GM23338 (cell line): ENCODE data around the gene SFTPB. TPM values are rescaled to one million over a fixed set of nuclear protein-coding genes. Genes with fewer than 3 reads are reported as not detected.

Experiments used
- ATAC-seq: fragments of 200-7000 bp; cut with Tn5 transposase; 3 replicates; pipeline ENCODE4 v1.9.1; 2020
- DNase-seq: peaks from one replicate; pipeline ENCODE4 v3.0.0-alpha.2; 2015; ENCODE audit warnings: low spot score
- H2AFZ ChIP-seq: fragments of 200-600 bp; sonication (generic); 2 replicates; pipeline ENCODE4 v1.8.0; 2016; ENCODE audit warnings: antibody characterized with exemption, mild to moderate bottlenecking, moderate library complexity
- H3F3A ChIP-seq: fragments of 200-600 bp; sonication (generic); replicated peaks from 2 replicates; pipeline ENCODE4 v1.8.0; 2017; ENCODE audit warnings: antibody characterized with exemption, mixed run types, low read depth
- H3K27ac ChIP-seq: fragments of 200-600 bp; sonication (generic); 2 replicates; pipeline ENCODE4 v1.6.1; 2016; ENCODE audit warnings: low read depth
- H3K27me3 ChIP-seq: fragments of 200-600 bp; sonication (generic); 2 replicates; pipeline ENCODE4 v1.8.0; 2016; ENCODE audit warnings: mild to moderate bottlenecking, mixed run types, moderate library complexity; ENCODE audit not compliant: insufficient read depth
- H3K36me3 ChIP-seq: fragments of 200-600 bp; sonication (generic); 2 replicates; pipeline ENCODE4 v1.8.0; 2016; ENCODE audit warnings: mild to moderate bottlenecking; ENCODE audit not compliant: insufficient read depth
- H3K4me1 ChIP-seq: fragments of 200-600 bp; sonication (generic); 2 replicates; pipeline ENCODE4 v1.8.0; 2016; ENCODE audit warnings: mild to moderate bottlenecking, moderate library complexity; ENCODE audit not compliant: insufficient read depth
- H3K4me2 ChIP-seq: fragments of 200-600 bp; sonication (generic); 2 replicates; pipeline ENCODE4 v1.7.1; 2017; ENCODE audit warnings: mixed run types
- H3K4me3 ChIP-seq: fragments of 200-600 bp; sonication (generic); 2 replicates; pipeline ENCODE4 v1.6.1; 2016; ENCODE audit warnings: mixed run types
- H3K79me2 ChIP-seq: fragments of 200-600 bp; sonication (generic); replicated peaks from 2 replicates; pipeline ENCODE4 v1.8.0; 2017; ENCODE audit warnings: mild to moderate bottlenecking; ENCODE audit not compliant: insufficient read depth
- H3K9me2 ChIP-seq: fragments of 200-600 bp; sonication (generic); 2 replicates; pipeline ENCODE4 v1.8.0; 2017; ENCODE audit not compliant: insufficient read depth
- H4K20me1 ChIP-seq: fragments of 200-600 bp; sonication (generic); replicated peaks from 2 replicates; pipeline ENCODE4 v1.8.0; 2017; ENCODE audit warnings: mild to moderate bottlenecking; ENCODE audit not compliant: insufficient read depth
- H3K27ac Mint-ChIP-seq: 2 replicates; pipeline ENCODE4 v1.8.0; 2020; ENCODE audit warnings: inconsistent platforms, mild to moderate bottlenecking, moderate library complexity, mixed read lengths
- H3K27me3 Mint-ChIP-seq: 3 replicates; pipeline ENCODE4 v1.8.0; 2022; ENCODE audit warnings: low read depth, mild to moderate bottlenecking, moderate library complexity, mixed read lengths, inconsistent platforms; ENCODE audit not compliant: insufficient read depth, poor library complexity
- H3K36me3 Mint-ChIP-seq: 3 replicates; pipeline ENCODE4 v1.8.0; 2021; ENCODE audit warnings: low read depth, mild to moderate bottlenecking, inconsistent platforms, moderate library complexity, mixed read lengths
- H3K4me1 Mint-ChIP-seq: 3 replicates; pipeline ENCODE4 v1.8.0; 2020; ENCODE audit warnings: mild to moderate bottlenecking, inconsistent platforms, mixed read lengths
- H3K4me3 Mint-ChIP-seq: 3 replicates; pipeline ENCODE4 v1.8.0; 2021; ENCODE audit warnings: moderate library complexity, mild to moderate bottlenecking, inconsistent platforms, mixed read lengths
- H3K9me3 Mint-ChIP-seq: 3 replicates; pipeline ENCODE4 v1.8.0; 2020; ENCODE audit warnings: moderate library complexity, mild to moderate bottlenecking, inconsistent platforms, mixed read lengths
- STAT1 ChIP-seq: IDR thresholded peaks from one replicate; pipeline ENCODE4 v1.6.1; 2016; ENCODE audit warnings: antibody characterized with exemption; ENCODE audit not compliant: unreplicated experiment
- ZNF462 ChIP-seq: fragments of 250-450 bp; sonication (Bioruptor Pico); IDR thresholded peaks from 2 replicates; pipeline ENCODE4 v1.5.0; 2020; ENCODE audit warnings: mild to moderate bottlenecking, moderate library complexity
- polyA plus RNA-seq: library from polyadenylated mRNA; unstranded; fragments of >200 nt; fragmentation: Nextera tagmentation; extraction: Ambion mirVana; gene quantifications from 2 replicates; pipeline ENCODE4 v1.2.1, GENCODE V29; 2016
- total RNA-seq: library from RNA; depleted of rRNA; stranded (reverse); fragments of >200 nt; shearing (Covaris generic); gene quantifications from 2 replicates; pipeline ENCODE4 v1.2.3, GENCODE V29; 2014

SFTPB gene
- total and polyA plus RNA-seq, 2 experiments from 2014 or later, result 0.06 TPM; not detected in 1

GRCh38 chr2:85698880-85699254 is 30.9 kb upstream of the SFTPB start (continued):
- no peak for TF ChIP-seq STAT1
- no peak for TF ChIP-seq ZNF462

GRCh38 chr2:85698184-85698879 is 30.3 kb upstream of the SFTPB start:
- peaks cover 33% of the 10 kb centered on the region for H3K4me1 Mint-ChIP-seq
- Histone ChIP-seq H3K27me3 (no peaks in the 10 kb centered on the region), H3F3A (no peaks in the 10 kb centered on the region), H3K79me2 (no peaks in the 10 kb centered on the region), H2AFZ (peak overlapping the region; percentile 65; the same call in 1 of the 2 replicates), H4K20me1 (no peaks in the 10 kb centered on the region), H3K9me2 (no peaks in the 10 kb centered on the region), H3K27ac (no peak overlapping the region), H3K4me2 (no peak overlapping the region), H3K36me3 (no peaks in the 10 kb centered on the region), H3K4me3 (no peak overlapping the region), H3K4me1 (peaks cover 14% of the 10 kb centered on the region)
- no peak overlapping the region for H3K27ac Mint-ChIP-seq
- TF ChIP-seq ZNF462, result no peak
- no peaks in the 10 kb centered on the region for H3K9me3 Mint-ChIP-seq
- H3K36me3 Mint-ChIP-seq, result no peaks in the 10 kb centered on the region
- no peak overlapping the region for H3K4me3 Mint-ChIP-seq
- H3K27me3 Mint-ChIP-seq, result peaks cover 6% of the 10 kb centered on the region
- DNase-seq (no peak), ATAC-seq (no peak)
